Neural cell (in vitro differentiated cells): Measurements from ENCODE around the gene POU3F3. TPM values are rescaled to one million over a fixed set of nuclear protein-coding genes. Genes with fewer than 3 reads are reported as not detected.

Source experiments
- H2AFZ ChIP-seq: fragments of 200-600, 300-800 bp; sonication (generic), shearing (Covaris generic); 2 replicates; pipeline ENCODE4 v1.6.0; 2014; ENCODE audit warnings: low read depth, mild to moderate bottlenecking, antibody characterized with exemption, low read length, moderate library complexity
- H3F3A ChIP-seq: fragments of 200-600 bp; shearing (Covaris generic); 2 replicates; pipeline ENCODE4 v1.6.1; 2016; ENCODE audit warnings: mild to moderate bottlenecking, moderate library complexity, mixed read lengths, antibody characterized with exemption, low read length; ENCODE audit not compliant: insufficient read depth, poor library complexity, severe bottlenecking
- H3K27ac ChIP-seq: fragments of 200-600, 300-800 bp; sonication (generic), shearing (Covaris generic); 2 replicates; pipeline ENCODE4 v1.5.1; 2014; ENCODE audit warnings: mild to moderate bottlenecking, low read length, moderate library complexity
- H3K27me3 ChIP-seq: fragments of 300-800, 200-600 bp; sonication (generic), shearing (Covaris generic); 2 replicates; pipeline ENCODE4 v1.6.0; 2014; ENCODE audit warnings: mild to moderate bottlenecking, low read depth, low read length, moderate library complexity; ENCODE audit not compliant: insufficient read depth
- H3K36me3 ChIP-seq: fragments of 300-800, 200-600 bp; sonication (generic), shearing (Covaris generic); 2 replicates; pipeline ENCODE4 v1.5.1; 2014; ENCODE audit warnings: mild to moderate bottlenecking, antibody characterized with exemption, low read length, moderate library complexity; ENCODE audit not compliant: insufficient read depth
- H3K4me2 ChIP-seq: fragments of 300-800, 200-600 bp; sonication (generic), shearing (Covaris generic); 2 replicates; pipeline ENCODE4 v1.6.0; 2014; ENCODE audit warnings: mild to moderate bottlenecking, low read length
- H3K4me3 ChIP-seq: fragments of 300-800, 200-600 bp; sonication (generic), shearing (Covaris generic); 2 replicates; pipeline ENCODE4 v1.5.1; 2014; ENCODE audit warnings: mild to moderate bottlenecking, low read length, moderate library complexity
- H3K79me2 ChIP-seq: fragments of 200-600 bp; shearing (Covaris generic); replicated peaks from 2 replicates; pipeline ENCODE4 v1.6.0; 2014; ENCODE audit warnings: mild to moderate bottlenecking, low read length, moderate library complexity; ENCODE audit not compliant: insufficient read depth
- H3K9ac ChIP-seq: fragments of 300-800, 200-600 bp; sonication (generic), shearing (Covaris generic); 2 replicates; pipeline ENCODE4 v1.6.1; 2016; ENCODE audit warnings: mild to moderate bottlenecking, low read length, mixed read lengths
- H3K9me2 ChIP-seq: fragments of 200-600 bp; shearing (Covaris generic); 2 replicates; pipeline ENCODE4 v1.6.1; 2016; ENCODE audit warnings: mild to moderate bottlenecking, low read length, mixed read lengths; ENCODE audit not compliant: insufficient read depth
- H3K9me3 ChIP-seq: fragments of 200-600, 300-800 bp; sonication (generic), shearing (Covaris generic); 2 replicates; pipeline ENCODE4 v1.6.1; 2016; ENCODE audit warnings: mild to moderate bottlenecking, mixed run types, low read length, moderate library complexity, mixed read lengths
- H4K20me1 ChIP-seq: fragments of 200-600 bp; shearing (Covaris generic); 2 replicates; pipeline ENCODE4 v1.6.1; 2016; ENCODE audit warnings: mild to moderate bottlenecking, mixed run types; ENCODE audit not compliant: insufficient read depth
- CTCF ChIP-seq: fragments of 450-650 bp; IDR thresholded peaks from 2 replicates; pipeline ENCODE4 v1.5.1; 2014; ENCODE audit warnings: antibody characterized with exemption, mild to moderate bottlenecking, moderate library complexity; ENCODE audit not compliant: poor library complexity, severe bottlenecking
- EP300 ChIP-seq: fragments of 450-650 bp; conservative IDR thresholded peaks from 2 replicates; pipeline ENCODE4 v1.6.1; 2014; ENCODE audit warnings: antibody characterized with exemption, mild to moderate bottlenecking, moderate library complexity; ENCODE audit not compliant: poor library complexity, severe bottlenecking
- EZH2 ChIP-seq: fragments of 200-600, 300-800 bp; shearing (Covaris generic), sonication (generic); IDR thresholded peaks from 2 replicates; pipeline ENCODE4 v1.6.1; 2014; ENCODE audit warnings: antibody characterized with exemption, low read length, borderline replicate concordance, mild to moderate bottlenecking; ENCODE audit not compliant: insufficient read depth, poor library complexity, severe bottlenecking
- MXI1 ChIP-seq: fragments of 450-650 bp; conservative IDR thresholded peaks from 2 replicates; pipeline ENCODE4 v1.6.1; 2014; ENCODE audit warnings: antibody characterized with exemption, mild to moderate bottlenecking; ENCODE audit not compliant: poor library complexity, severe bottlenecking
- POLR2AphosphoS5 ChIP-seq: IDR thresholded peaks from 2 replicates; pipeline ENCODE4 v1.6.1; 2012
- RAD21 ChIP-seq: fragments of 450-650 bp; conservative IDR thresholded peaks from 2 replicates; pipeline ENCODE4 v1.6.1; 2014; ENCODE audit warnings: antibody characterized with exemption, mild to moderate bottlenecking, moderate library complexity
- REST ChIP-seq: IDR thresholded peaks from 2 replicates; pipeline ENCODE4 v1.6.1; 2012; ENCODE audit warnings: borderline replicate concordance
- SMC3 ChIP-seq: fragments of 450-650 bp; conservative IDR thresholded peaks from 2 replicates; pipeline ENCODE4 v1.6.1; 2014; ENCODE audit warnings: antibody characterized with exemption, mild to moderate bottlenecking, moderate library complexity; ENCODE audit not compliant: poor library complexity
- TAF1 ChIP-seq: IDR thresholded peaks from 2 replicates; pipeline ENCODE4 v1.6.1; 2012; ENCODE audit warnings: low read depth
- polyA minus RNA-seq: library from RNA; depleted of rRNA, polyadenylated mRNA; stranded (reverse); fragments of >200 nt; gene quantifications from 2 replicates; pipeline ENCODE4 v1.2.3, GENCODE V29; 2014
- polyA plus RNA-seq: library from polyadenylated mRNA; depleted of rRNA; stranded (reverse); fragments of >200 nt; gene quantifications from 2 replicates; pipeline ENCODE4 v1.2.3, GENCODE V29; 2014

Gene POU3F3
- 69.3 and 72.0 TPM in 2 replicates for polyA plus RNA-seq
- 136 and 152 TPM in 2 replicates for polyA minus RNA-seq

DNA sequence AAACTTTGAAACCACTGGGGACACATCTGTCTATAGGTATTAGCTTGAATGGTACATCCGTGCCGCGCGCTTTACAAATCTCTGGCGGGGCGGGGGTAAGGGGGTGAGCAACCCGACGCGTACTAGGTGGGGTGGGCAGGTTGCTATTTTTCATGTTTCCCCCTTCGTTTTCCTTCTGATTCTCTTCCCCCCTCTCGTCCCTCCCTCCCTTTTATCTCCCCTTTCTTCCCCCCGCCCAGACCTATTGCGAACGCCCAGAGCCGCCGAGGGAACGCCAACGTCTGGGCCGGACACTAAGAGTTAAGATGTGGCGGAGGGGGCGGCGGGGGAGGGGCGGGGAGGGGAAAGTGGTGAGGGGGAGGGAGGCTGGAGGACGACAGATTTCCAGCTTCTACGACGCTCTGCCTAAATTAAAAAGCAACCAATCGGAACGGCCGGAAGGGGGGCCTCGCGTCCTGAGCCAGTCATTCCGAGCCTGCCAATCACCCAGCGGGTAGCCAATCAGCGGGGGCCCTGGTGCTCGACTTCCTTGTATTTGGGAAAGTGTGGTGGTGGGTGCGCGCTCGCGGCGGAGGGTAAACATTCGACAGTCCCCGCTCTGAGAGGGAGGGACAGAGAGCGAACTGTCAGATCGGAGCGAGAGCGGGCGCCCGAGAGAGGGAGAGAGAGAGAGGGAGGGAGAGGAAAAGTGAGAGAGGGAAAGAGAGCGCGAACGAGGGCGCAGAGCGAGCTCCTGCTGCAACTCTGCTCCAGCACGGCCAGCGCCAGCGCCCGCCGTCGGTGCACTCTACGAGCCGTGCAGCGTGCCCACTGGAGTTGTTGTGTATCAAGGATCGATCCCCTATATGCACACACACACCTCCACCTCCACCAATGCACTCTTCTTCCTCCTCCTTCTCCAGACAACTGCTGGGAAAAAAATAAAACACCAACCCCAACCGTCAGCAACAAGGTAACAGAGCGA, at the start of gene POU3F3:
Gene POU3F3, plus strand, starts transcription at position 582 of the 964 bp plus-strand sequence. CDS start 1,396 bp downstream, outside the sequence.
- H3K9ac ChIP-seq = peak within 1 kb of the TSS; percentile 95
- H2AFZ ChIP-seq = peak within 1 kb of the TSS; percentile 27
- peak within 1 kb of the TSS; percentile 99 for H3K27ac ChIP-seq
- no peaks in the 10 kb centered on the region for H3K9me3 ChIP-seq
- H3K36me3 ChIP-seq = peaks cover 4% of the 10 kb centered on the region
- TF ChIP-seq SMC3 = peak; percentile 57
- peak; percentile 99 for TF ChIP-seq TAF1
- TF ChIP-seq RAD21 = peak; percentile 52
- TF ChIP-seq POLR2AphosphoS5 = peak; percentile 99
- peak; percentile 98 for TF ChIP-seq REST
- no peak for TF ChIP-seq EZH2
- peak; percentile 32 for TF ChIP-seq CTCF
- TF ChIP-seq MXI1 = peak; percentile 72
- TF ChIP-seq EP300 = peak; percentile 92
- H3K4me3 ChIP-seq = peak within 1 kb of the TSS; percentile 79
- no peaks in the 10 kb centered on the region for H3K27me3 ChIP-seq
- peaks cover 67% of the 10 kb centered on the region for H3K79me2 ChIP-seq
- peak within 1 kb of the TSS; percentile 46 for H3K4me2 ChIP-seq
- peaks cover 13% of the 10 kb centered on the region for H3F3A ChIP-seq
- no peaks in the 10 kb centered on the region for H3K9me2 ChIP-seq
- H4K20me1 ChIP-seq = peaks cover 32% of the 10 kb centered on the region

- no peaks in the 10 kb centered on the region for H3F3A ChIP-seq
- peak overlapping the region; percentile 41 for H3K27ac ChIP-seq
- peaks cover 10% of the 10 kb centered on the region for H3K36me3 ChIP-seq
- no peaks in the 10 kb centered on the region for H3K9me2 ChIP-seq
- TF ChIP-seq RAD21 = no peak
- TF ChIP-seq EZH2 = no peak
- TF ChIP-seq REST = peak; percentile 37
- TF ChIP-seq EP300 = peak; percentile 83
- TF ChIP-seq TAF1 = no peak
- peak; percentile 81 for TF ChIP-seq POLR2AphosphoS5
- no peak for TF ChIP-seq SMC3
- TF ChIP-seq CTCF = no peak
- H3K9ac ChIP-seq = peak overlapping the region; percentile 27
- H4K20me1 ChIP-seq = no peaks in the 10 kb centered on the region
- no peaks in the 10 kb centered on the region for H3K27me3 ChIP-seq
- peaks cover 10% of the 10 kb centered on the region for H3K79me2 ChIP-seq
- H3K4me2 ChIP-seq = no peak overlapping the region
- no peak overlapping the region for H3K4me3 ChIP-seq
- H2AFZ ChIP-seq = no peak overlapping the region
- H3K9me3 ChIP-seq = no peaks in the 10 kb centered on the region
These were observed 49.6 kb upstream of the POU3F3 start for GRCh38 chr2:104804148-104804890.
